HFF-Myc (cell line): ENCODE data around the gene APBA2.
A peak's percentile ranks its signal among the peaks of the same experiment; 100 is the strongest.

Experiments used
- DNase-seq: peaks from one replicate; pipeline ENCODE4 v3.0.0-alpha.2; 2011; ENCODE audit warnings: low read depth; ENCODE audit errors: extremely low read depth
- H3K4me3 ChIP-seq: replicated peaks from 2 replicates; pipeline ENCODE4 v1.5.1; 2011; ENCODE audit warnings: low read depth, mild to moderate bottlenecking, control low read depth, low read length
- CTCF ChIP-seq: IDR thresholded peaks from 2 replicates; pipeline ENCODE4 v1.5.1; 2012; ENCODE audit warnings: mild to moderate bottlenecking, low read depth, low read length, control low read depth; ENCODE audit errors: missing control alignments

APBA2 gene

GRCh38 chr15:29086001-29086400 lies 200.2 kb downstream of the APBA2 start:
- no peak for DNase-seq

GRCh38 chr15:29086891-29087290 lies 201.1 kb downstream of the APBA2 start:
- TF ChIP-seq CTCF = no peak
- no peak for DNase-seq
- H3K4me3 ChIP-seq = no peak overlapping the region

More at GRCh38 chr15:29086001-29086400, 200.2 kb downstream of the APBA2 start:
- H3K4me3 ChIP-seq = no peak overlapping the region
- no peak for TF ChIP-seq CTCF

GRCh38 chr15:29087521-29088285 lies 201.9 kb downstream of the APBA2 start:
- no peak overlapping the region for H3K4me3 ChIP-seq
- DNase-seq = no peak
- TF ChIP-seq CTCF = no peak

- TF ChIP-seq CTCF = no peak
- no peak for DNase-seq
Measured at GRCh38 chr15:29088666-29089065, 202.9 kb downstream of the APBA2 start.

GRCh38 chr15:29089731-29090616 lies 204.2 kb downstream of the APBA2 start:
- DNase-seq = no peak
- H3K4me3 ChIP-seq = no peak overlapping the region
- peak; percentile 39 for TF ChIP-seq CTCF

More at GRCh38 chr15:29088666-29089065, 202.9 kb downstream of the APBA2 start:
- no peak overlapping the region for H3K4me3 ChIP-seq

- peak; percentile 81 for TF ChIP-seq CTCF
- no peak for DNase-seq
- H3K4me3 ChIP-seq = no peak overlapping the region
Measured at GRCh38 chr15:29090617-29091466, 205.1 kb downstream of the APBA2 start.
